Aorta (tissue), 5 donors: ENCODE results near the gene ALKBH1. TPM values are rescaled to one million over a fixed set of nuclear protein-coding genes. Genes with fewer than 3 reads are reported as not detected.

Source experiments
- ATAC-seq: fragments of 200-7000 bp; cut with Tn5 transposase; one replicate; pipeline ENCODE4 v1.9.1; 2022; ENCODE audit warnings: moderate library complexity; ENCODE audit not compliant: low FRiP score
- DNase-seq, 2 donors: peaks; one replicate each; pipeline ENCODE4 v3.0.0-alpha.2; 2020
- H3K27ac ChIP-seq, 2 donors: one replicate each; pipeline ENCODE4 v1.5.1; 2013; ENCODE audit warnings: low read length in 2 of 2, mild to moderate bottlenecking in 2 of 2, moderate library complexity in 2 of 2, control low read depth in 1 of 2, inconsistent platforms in 1 of 2, low read depth in 1 of 2
- H3K27me3 ChIP-seq, 2 donors: one replicate each; pipeline ENCODE4 v1.6.1; 2013; ENCODE audit warnings: control low read depth in 1 of 2, low read length in 1 of 2, mild to moderate bottlenecking in 1 of 2, moderate library complexity in 1 of 2; ENCODE audit not compliant: insufficient read depth in 2 of 2, control insufficient read depth in 1 of 2
- H3K36me3 ChIP-seq, 2 donors: one replicate each; pipeline ENCODE4 v1.6.1; 2013; ENCODE audit warnings: control low read depth in 1 of 2, low read length in 1 of 2, mild to moderate bottlenecking in 1 of 2; ENCODE audit not compliant: insufficient read depth in 2 of 2, control insufficient read depth in 1 of 2
- H3K4me1 ChIP-seq, 2 donors: one replicate each; pipeline ENCODE4 v1.6.1; 2013; ENCODE audit warnings: low read length in 2 of 2, control low read depth in 1 of 2, mild to moderate bottlenecking in 1 of 2, moderate library complexity in 1 of 2; ENCODE audit not compliant: insufficient read depth in 2 of 2, control insufficient read depth in 1 of 2
- H3K4me3 ChIP-seq, 2 donors: one replicate each; pipeline ENCODE4 v1.5.1; 2013; ENCODE audit warnings: low read length in 2 of 2, control low read depth in 1 of 2, mild to moderate bottlenecking in 1 of 2
- H3K9me3 ChIP-seq: one replicate; pipeline ENCODE4 v1.6.1; 2013; ENCODE audit warnings: mild to moderate bottlenecking, low read length; ENCODE audit not compliant: control insufficient read depth
- WGBS, 2 donors: extraction: QIAGEN DNeasy Blood & Tissue Kit; methylation state at CpG; one replicate each; pipeline ENCODE4 v1.1.7; 2013; 5-methylcytosine and 5-hydroxymethylcytosine counted together
- intact Hi-C, 2 donors: fragments of 100-400 bp; cut with DNase I; formaldehyde crosslinking; loops; one replicate each; pipeline versions ENCODE4 v1.14.2 to v1.15.0; 2022
- polyA plus RNA-seq, 2 donors: library from polyadenylated mRNA; stranded (reverse); fragments of 200-250 nt; gene quantifications; one replicate each; pipeline ENCODE4 v1.2.3, GENCODE V29; 2013
- total RNA-seq, 2 donors: library from RNA; stranded (reverse); fragmentation: NEBNext Ultra II Directional; extraction: Animal tissue kit (Norgen Biotek cat#: 25700); gene quantifications; one replicate each; pipeline ENCODE4 v1.2.1, GENCODE V29; 2021
- donor health status: healthy with polysubstance abuse.
- donor health status: Bipolar disorder and iron deficiency.
- donor health status: DM: no; HTN: no; CAD: no.
- donor health status: DM: no; HTN: no; CAD: no.
- donor health status: DM: yes; HTN: yes; CAD: no.

The ALKBH1 gene
- total and polyA plus RNA-seq, 4 donors: 4.6 to 12.6 (median 7.3) TPM

GRCh38 chr14:77660754-77661153, 47.1 kb downstream of the ALKBH1 start:
- 25 to 44% methylated on average over 7 of the region's 7 CpGs for WGBS, 2 donors
- intact Hi-C loops: no loop called here
- Histone ChIP-seq H3K27me3 (no peaks in the 10 kb centered on the region), H3K27ac (no peak overlapping the region), H3K4me1 (no peaks in the 10 kb centered on the region), H3K4me3 (no peak overlapping the region), H3K36me3 (no peaks in the 10 kb centered on the region), H3K9me3 (no peaks in the 10 kb centered on the region)
- DNase-seq: no peak
- no peak for ATAC-seq

- 75 to 80% methylated on average over 2 of the region's 2 CpGs for WGBS, 2 donors
- H3K27me3 ChIP-seq: no peaks in the 10 kb centered on the region
These were observed 48.0 kb downstream of the ALKBH1 start for GRCh38 chr14:77659831-77660230.

DNA sequence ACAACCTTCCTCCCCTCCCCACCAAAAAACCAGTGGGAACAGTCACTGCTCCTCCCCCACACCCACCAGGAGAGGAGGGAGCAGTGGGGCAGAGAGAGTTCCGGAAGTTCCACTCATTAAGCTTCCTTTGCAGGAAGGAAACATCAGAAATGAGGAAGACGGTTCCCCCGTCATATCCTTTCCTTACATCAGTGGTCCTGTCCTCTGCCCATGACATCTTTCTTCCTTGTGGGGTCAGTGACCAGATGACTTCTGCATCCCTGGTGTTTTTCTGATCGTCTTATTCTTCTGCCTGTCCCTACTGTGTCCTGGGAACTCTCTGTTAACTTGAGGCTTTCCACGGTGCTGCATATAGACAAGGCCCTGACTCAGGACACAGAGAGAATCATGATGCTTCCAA, 50.5 kb downstream of the ALKBH1 start:
- ATAC-seq (no peak), DNase-seq (no peak)
- intact Hi-C loops: no loop called here
- Histone ChIP-seq H3K4me3 (no peak overlapping the region), H3K36me3 (no peaks in the 10 kb centered on the region), H3K27ac (no peak overlapping the region), H3K27me3 (no peaks in the 10 kb centered on the region), H3K9me3 (no peaks in the 10 kb centered on the region), H3K4me1 (no peaks in the 10 kb centered on the region)
- WGBS, 2 donors: 73 to 79% methylated on average over 5 of the region's 5 CpGs

More at GRCh38 chr14:77659831-77660230, 48.0 kb downstream of the ALKBH1 start:
- intact Hi-C loops: no loop called here
- DNase-seq (no peak), ATAC-seq (no peak)
- Histone ChIP-seq H3K4me1 (no peaks in the 10 kb centered on the region), H3K4me3 (no peak overlapping the region), H3K9me3 (no peaks in the 10 kb centered on the region), H3K36me3 (no peaks in the 10 kb centered on the region), H3K27ac (no peak overlapping the region)

GRCh38 chr14:77654001-77654441, 53.8 kb downstream of the ALKBH1 start:
- no peaks in the 10 kb centered on the region for H3K9me3 ChIP-seq
- WGBS, 2 donors: 65 to 79% methylated on average over 11 of the region's 11 CpGs
- H3K36me3 ChIP-seq: no peaks in the 10 kb centered on the region
- no peaks in the 10 kb centered on the region for H3K4me1 ChIP-seq
- DNase-seq: no peak
- no peak for ATAC-seq
- no peak overlapping the region for H3K27ac ChIP-seq
- intact Hi-C loops: no loop called here
- H3K4me3 ChIP-seq: no peak overlapping the region
- no peaks in the 10 kb centered on the region for H3K27me3 ChIP-seq

DNA sequence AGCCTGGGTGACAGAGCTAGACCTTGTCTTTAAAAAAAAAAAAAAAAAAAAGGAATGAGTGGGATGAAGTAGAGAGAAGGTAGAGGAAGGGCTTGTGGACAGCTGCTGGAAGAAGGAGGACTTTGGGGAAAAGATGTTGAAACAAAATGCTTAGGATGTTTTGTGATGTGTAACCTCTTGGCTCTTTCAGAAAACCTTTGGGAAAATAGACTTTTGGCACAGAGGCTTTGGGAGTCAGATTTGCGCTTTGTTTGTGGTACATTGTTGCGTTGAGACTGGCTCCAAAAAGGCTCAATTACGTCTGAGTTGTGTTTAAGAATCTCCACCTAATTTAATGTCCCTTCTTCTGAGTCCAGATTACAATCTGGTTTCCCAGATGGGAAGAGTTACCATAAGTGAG, 58.5 kb downstream of the ALKBH1 start:
- no peak for ATAC-seq
- intact Hi-C loops: no loop called here
- Histone ChIP-seq H3K27ac (no peak overlapping the region), H3K4me3 (no peak overlapping the region), H3K4me1 (no peaks in the 10 kb centered on the region), H3K27me3 (no peaks in the 10 kb centered on the region), H3K36me3 (no peaks in the 10 kb centered on the region), H3K9me3 (peaks cover 2% of the 10 kb centered on the region)
- DNase-seq: no peak
- 65 to 68% methylated on average over 3 of the region's 3 CpGs for WGBS, 2 donors

- Histone ChIP-seq H3K4me3 (no peak overlapping the region), H3K27ac (no peak overlapping the region), H3K9me3 (peaks cover 2% of the 10 kb centered on the region), H3K27me3 (no peaks in the 10 kb centered on the region), H3K4me1 (no peaks in the 10 kb centered on the region), H3K36me3 (no peaks in the 10 kb centered on the region)
- ATAC-seq: no peak
- DNase-seq: no peak
- intact Hi-C loops: no loop called here
- 88% methylated on average over 2 of the region's 2 CpGs for WGBS, 2 donors
These were observed 59.2 kb downstream of the ALKBH1 start for GRCh38 chr14:77648520-77649200.

GRCh38 chr14:77647853-77648252, 60.0 kb downstream of the ALKBH1 start:
- no peak overlapping the region for H3K27ac ChIP-seq
- ATAC-seq: no peak
- H3K27me3 ChIP-seq: no peaks in the 10 kb centered on the region
- WGBS, 2 donors: 81% methylated on average over 2 of the region's 2 CpGs
- DNase-seq: no peak
- H3K36me3 ChIP-seq: no peaks in the 10 kb centered on the region
- H3K9me3 ChIP-seq: peaks cover 2% of the 10 kb centered on the region
- H3K4me3 ChIP-seq: no peak overlapping the region
- no peaks in the 10 kb centered on the region for H3K4me1 ChIP-seq
- intact Hi-C loops: no loop called here

- WGBS, 2 donors: 77 to 86% methylated on average over 4 of the region's 4 CpGs
- H3K27me3 ChIP-seq: no peaks in the 10 kb centered on the region
- intact Hi-C loops: no loop called here
- H3K9me3 ChIP-seq: peaks cover 2% of the 10 kb centered on the region
- H3K36me3 ChIP-seq: no peaks in the 10 kb centered on the region
- ATAC-seq: no peak
- no peaks in the 10 kb centered on the region for H3K4me1 ChIP-seq
- no peak for DNase-seq
- no peak overlapping the region for H3K27ac ChIP-seq
- no peak overlapping the region for H3K4me3 ChIP-seq
These were observed 60.9 kb downstream of the ALKBH1 start for GRCh38 chr14:77646907-77647306.

DNA sequence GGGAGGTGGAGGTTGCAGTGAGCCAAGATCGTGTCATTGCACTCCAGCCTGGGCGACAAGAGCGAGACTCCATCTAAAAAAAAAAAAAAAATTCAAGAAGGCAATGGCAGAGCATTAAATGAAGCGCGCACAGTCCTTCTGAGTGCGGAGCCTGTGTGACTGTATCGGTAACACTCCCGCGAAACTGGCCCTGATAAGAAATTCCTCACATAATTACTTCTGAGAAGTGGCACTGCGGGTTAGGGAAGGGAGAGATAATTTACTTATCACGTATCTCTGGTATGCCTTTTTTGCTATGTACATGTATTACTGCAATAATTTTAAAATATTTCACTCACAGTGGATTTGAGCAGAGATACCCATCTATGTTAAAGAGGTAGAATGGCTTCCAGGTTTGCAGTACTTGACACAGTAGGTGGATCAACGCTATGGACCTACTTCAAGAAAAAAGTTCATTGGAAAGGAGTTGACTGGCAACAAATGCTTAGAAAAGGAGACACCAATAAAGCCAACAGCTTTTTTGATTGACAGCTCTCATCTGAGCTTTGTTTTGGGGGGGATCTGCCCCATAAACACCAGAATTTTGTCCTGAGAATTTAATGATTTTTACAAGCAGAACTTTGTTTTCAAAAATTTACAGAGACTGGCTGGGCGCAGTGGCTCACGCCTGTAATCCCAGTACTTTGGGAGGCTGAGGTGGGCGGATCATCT, 62.1 kb downstream of the ALKBH1 start:
- Histone ChIP-seq H3K4me3 (no peak overlapping the region), H3K4me1 (no peaks in the 10 kb centered on the region), H3K27ac (no peak overlapping the region), H3K36me3 (no peaks in the 10 kb centered on the region), H3K27me3 (no peaks in the 10 kb centered on the region), H3K9me3 (peaks cover 2% of the 10 kb centered on the region)
- DNase-seq (no peak), ATAC-seq (no peak)
- 80 to 83% methylated on average over 15 of the region's 15 CpGs for WGBS, 2 donors
- intact Hi-C loops: no loop called here
